Vagina (tissue), 2 donors: ENCODE data around the gene CLTRN. TPM values are rescaled to one million over a fixed set of nuclear protein-coding genes. Genes with fewer than 3 reads are reported as not detected.

Experiments used
- DNase-seq, 2 donors: peaks; one replicate each; pipeline ENCODE4 v3.0.0-alpha.2; 2017; ENCODE audit errors: extremely low spot score in 2 of 2
- H3K27ac ChIP-seq: fragments of 200-600 bp; sonication (generic); one replicate; pipeline ENCODE4 v1.5.1; 2019
- H3K27me3 ChIP-seq: fragments of 200-600 bp; sonication (generic); one replicate; pipeline ENCODE4 v1.5.1; 2019
- H3K36me3 ChIP-seq, 2 donors: fragments of 200-600 bp; sonication (generic); one replicate each; pipeline ENCODE4 v1.5.1; 2017 to 2019
- H3K4me1 ChIP-seq: fragments of 200-600 bp; sonication (generic); one replicate; pipeline ENCODE4 v1.5.1; 2019
- H3K4me3 ChIP-seq, 2 donors: fragments of 200-600 bp; sonication (generic); 1 replicate in 1 of 2; 2 replicates in 1 of 2; pipeline ENCODE4 v1.5.1; 2016 to 2019
- H3K9me3 ChIP-seq: fragments of 200-600 bp; sonication (generic); one replicate; pipeline ENCODE4 v1.5.1; 2019
- POLR2A ChIP-seq, 2 donors: fragments of 450-650 bp; IDR thresholded peaks; one replicate each; pipeline ENCODE4 v1.6.1; 2017; ENCODE audit warnings: antibody characterized with exemption in 2 of 2, mild to moderate bottlenecking in 2 of 2, moderate library complexity in 2 of 2
- POLR2AphosphoS5 ChIP-seq, 2 donors: sonication (generic); formaldehyde crosslinking; IDR thresholded peaks; one replicate each; pipeline ENCODE4 v1.9.0; 2017; ENCODE audit warnings: antibody characterized with exemption in 2 of 2, mild to moderate bottlenecking in 2 of 2, low read depth in 1 of 2; ENCODE audit not compliant: insufficient read depth in 1 of 2
- intact Hi-C: fragments of 100-400 bp; cut with DNase I; formaldehyde crosslinking; loops from one replicate; pipeline ENCODE4 v1.15.1; 2023
- total RNA-seq: library from RNA; depleted of rRNA; stranded (reverse); fragments of >200 nt; gene quantifications from one replicate; pipeline ENCODE4 v1.2.3, GENCODE V29; 2016
- TF ChIP-seq, protein P1 (sequence below), 3 experiments: fragments of 450-650 bp in 2 of 3; fragments of 200-600 bp in 1 of 3; sonication (generic) in 1 of 3; IDR thresholded peaks; one replicate each; pipeline ENCODE4 v1.5.1; 2017 to 2019; ENCODE audit warnings: antibody characterized with exemption in 3 of 3, mild to moderate bottlenecking in 2 of 3, moderate library complexity in 2 of 3

The CLTRN gene
- total RNA-seq, 1 donor from 2014 or later: not detected

DNA sequence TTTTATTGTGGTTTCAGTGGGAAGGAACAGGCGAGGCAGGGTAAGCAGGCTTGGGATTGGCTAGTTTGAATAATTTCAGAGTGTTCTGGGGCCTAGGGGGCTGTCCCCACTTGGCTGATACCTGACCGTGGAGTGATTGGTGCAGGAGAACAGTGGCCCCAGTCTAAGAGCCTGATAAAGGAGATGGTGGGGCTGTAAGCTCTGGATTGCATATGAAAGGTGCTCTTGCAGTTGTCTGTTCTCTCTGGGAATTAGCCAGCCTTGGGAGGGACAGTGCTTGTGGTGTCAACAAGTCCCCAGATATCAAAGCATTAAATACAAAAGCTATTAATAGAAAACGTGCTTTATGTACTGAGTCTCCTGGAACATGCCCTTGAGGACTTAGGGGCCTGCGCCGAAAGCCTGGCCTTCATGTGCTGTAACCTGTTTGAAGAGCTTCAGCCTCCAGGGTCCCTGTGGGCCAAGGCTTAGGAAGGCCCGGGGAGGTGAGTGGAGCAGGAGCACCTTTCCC lies 30.4 kb upstream of the CLTRN start:
- intact Hi-C loops: no loop called here
- H3K27me3 ChIP-seq: no peaks in the 10 kb centered on the region
- no peaks in the 10 kb centered on the region for H3K9me3 ChIP-seq
- peaks cover 0 to 34% of the 10 kb centered on the region in 2 donors for H3K36me3 ChIP-seq
- TF ChIP-seq, protein P1, sequence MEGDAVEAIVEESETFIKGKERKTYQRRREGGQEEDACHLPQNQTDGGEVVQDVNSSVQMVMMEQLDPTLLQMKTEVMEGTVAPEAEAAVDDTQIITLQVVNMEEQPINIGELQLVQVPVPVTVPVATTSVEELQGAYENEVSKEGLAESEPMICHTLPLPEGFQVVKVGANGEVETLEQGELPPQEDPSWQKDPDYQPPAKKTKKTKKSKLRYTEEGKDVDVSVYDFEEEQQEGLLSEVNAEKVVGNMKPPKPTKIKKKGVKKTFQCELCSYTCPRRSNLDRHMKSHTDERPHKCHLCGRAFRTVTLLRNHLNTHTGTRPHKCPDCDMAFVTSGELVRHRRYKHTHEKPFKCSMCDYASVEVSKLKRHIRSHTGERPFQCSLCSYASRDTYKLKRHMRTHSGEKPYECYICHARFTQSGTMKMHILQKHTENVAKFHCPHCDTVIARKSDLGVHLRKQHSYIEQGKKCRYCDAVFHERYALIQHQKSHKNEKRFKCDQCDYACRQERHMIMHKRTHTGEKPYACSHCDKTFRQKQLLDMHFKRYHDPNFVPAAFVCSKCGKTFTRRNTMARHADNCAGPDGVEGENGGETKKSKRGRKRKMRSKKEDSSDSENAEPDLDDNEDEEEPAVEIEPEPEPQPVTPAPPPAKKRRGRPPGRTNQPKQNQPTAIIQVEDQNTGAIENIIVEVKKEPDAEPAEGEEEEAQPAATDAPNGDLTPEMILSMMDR (IDR thresholded peaks at IDR 0.05): no peak
- TF ChIP-seq POLR2A (IDR thresholded peaks at IDR 0.05) (no peak), POLR2AphosphoS5 (IDR thresholded peaks at IDR 0.05; ENCODE audit: insufficient read depth in 1 of 2, low read depth in 1 of 2) (no peak)
- H3K4me3 ChIP-seq: no peak overlapping the region
- DNase-seq: no peak
- H3K27ac ChIP-seq: no peak overlapping the region
- H3K4me1 ChIP-seq: no peaks in the 10 kb centered on the region

DNA sequence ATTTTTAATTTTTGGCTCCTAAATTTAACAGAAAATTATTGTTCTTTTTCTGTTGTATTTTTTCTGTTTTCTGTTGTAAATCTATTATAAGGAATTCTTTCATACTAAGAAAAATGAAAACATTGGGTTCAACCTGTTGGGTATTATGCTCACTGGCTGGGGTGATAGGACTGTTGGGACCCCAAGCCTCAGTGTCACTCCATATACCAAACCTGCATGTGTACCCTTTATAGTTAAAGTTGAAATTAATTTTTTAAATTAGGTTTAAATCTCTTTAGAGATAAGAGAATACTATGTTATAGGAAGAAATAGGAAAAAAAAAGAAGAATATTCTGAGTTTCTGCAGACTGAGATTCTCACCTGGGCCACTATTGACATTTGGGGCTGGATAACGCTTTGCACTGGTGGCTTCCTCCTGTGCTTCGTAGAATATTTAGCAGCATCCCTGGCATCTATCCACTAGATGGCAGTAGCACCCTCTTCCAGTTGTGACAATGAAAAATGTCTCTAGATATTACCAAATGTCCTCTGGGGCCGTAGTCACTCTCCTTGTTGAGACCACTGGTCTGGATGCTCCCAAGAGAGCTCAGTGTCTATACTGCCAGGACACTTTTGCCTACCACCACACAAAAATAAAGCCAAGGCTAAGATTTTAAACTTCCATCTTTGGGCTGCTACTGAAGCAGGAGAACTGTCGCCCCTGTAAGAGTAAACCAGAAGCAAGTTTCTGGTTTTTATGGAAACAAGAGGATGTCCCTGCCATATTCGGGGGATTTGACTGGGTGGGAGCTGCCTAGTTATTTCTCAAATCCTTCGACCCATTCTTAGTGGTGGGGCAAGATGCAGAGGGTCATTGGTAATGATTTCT lies 22.4 kb upstream of the CLTRN start:
- peaks cover 0 to 15% of the 10 kb centered on the region in 2 donors for H3K36me3 ChIP-seq
- TF ChIP-seq, protein P1 (IDR thresholded peaks at IDR 0.05): peak in 2 of 3 experiments; percentile 58 to 66
- TF ChIP-seq POLR2AphosphoS5 (IDR thresholded peaks at IDR 0.05; ENCODE audit: insufficient read depth in 1 of 2, low read depth in 1 of 2): no peak
- DNase-seq: no peak
- H3K27ac ChIP-seq: no peak overlapping the region
- intact Hi-C loops: no loop called here
- H3K4me1 ChIP-seq: peaks cover 5% of the 10 kb centered on the region
- no peak overlapping the region for H3K4me3 ChIP-seq
- no peaks in the 10 kb centered on the region for H3K27me3 ChIP-seq
- no peaks in the 10 kb centered on the region for H3K9me3 ChIP-seq

DNA sequence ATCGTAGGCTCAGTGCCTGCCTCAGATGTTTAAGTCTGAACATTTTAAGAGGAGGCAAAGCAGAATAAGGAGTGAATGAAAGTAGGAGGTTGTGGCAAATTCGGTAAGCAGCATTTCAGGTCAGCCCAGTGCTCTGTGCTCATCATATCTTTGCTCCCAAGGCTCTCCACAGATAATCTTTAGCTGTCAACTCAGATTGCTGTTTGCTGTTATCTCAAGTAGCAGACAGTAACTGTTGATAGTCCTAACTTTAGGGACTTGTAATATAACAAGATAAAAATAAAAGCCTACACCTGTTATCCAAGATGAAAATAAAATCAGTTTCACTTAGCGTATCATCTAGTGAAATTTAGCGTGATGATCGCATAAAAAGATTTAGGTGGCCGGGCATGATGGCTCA lies 18.6 kb upstream of the CLTRN start:
- H3K4me1 ChIP-seq: peaks cover 5% of the 10 kb centered on the region
- no peak for DNase-seq
- no peaks in the 10 kb centered on the region for H3K27me3 ChIP-seq
- no peak for TF ChIP-seq POLR2A (IDR thresholded peaks at IDR 0.05)
- TF ChIP-seq, protein P1 (IDR thresholded peaks at IDR 0.05): no peak
- no peak for TF ChIP-seq POLR2AphosphoS5 (IDR thresholded peaks at IDR 0.05; ENCODE audit: insufficient read depth in 1 of 2, low read depth in 1 of 2)
- H3K27ac ChIP-seq: no peak overlapping the region
- H3K9me3 ChIP-seq: no peaks in the 10 kb centered on the region
- H3K36me3 ChIP-seq: peaks cover 0 to 17% of the 10 kb centered on the region in 2 donors
- no peak overlapping the region for H3K4me3 ChIP-seq
- intact Hi-C loops: no loop called here

DNA sequence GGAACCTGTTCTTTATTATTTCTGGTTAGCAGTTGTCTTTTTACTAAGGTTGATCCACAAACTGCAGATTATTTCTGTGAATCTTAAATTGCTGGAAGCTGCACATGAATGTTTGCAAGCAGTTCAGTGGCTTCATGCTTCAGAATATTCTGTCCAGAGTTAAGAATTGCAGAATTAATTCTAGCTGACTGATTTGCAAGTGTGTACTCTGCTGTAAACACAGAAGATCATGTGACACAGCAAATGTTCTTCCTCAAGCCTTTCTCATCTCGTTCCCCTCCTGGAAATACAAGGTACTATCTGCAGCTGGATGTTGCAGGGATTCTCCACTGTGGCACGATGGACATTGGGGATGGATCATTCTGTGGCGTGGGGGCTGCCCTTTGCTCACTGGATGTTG lies 16.8 kb upstream of the CLTRN start:
- peaks cover 0 to 17% of the 10 kb centered on the region in 2 donors for H3K36me3 ChIP-seq
- no peak overlapping the region for H3K4me3 ChIP-seq
- no peaks in the 10 kb centered on the region for H3K9me3 ChIP-seq
- H3K4me1 ChIP-seq: peaks cover 18% of the 10 kb centered on the region
- intact Hi-C loops: no loop called here
- DNase-seq: no peak
- no peak for TF ChIP-seq POLR2A (IDR thresholded peaks at IDR 0.05)
- no peak for TF ChIP-seq POLR2AphosphoS5 (IDR thresholded peaks at IDR 0.05; ENCODE audit: insufficient read depth in 1 of 2, low read depth in 1 of 2)
- TF ChIP-seq, protein P1 (IDR thresholded peaks at IDR 0.05): no peak
- no peaks in the 10 kb centered on the region for H3K27me3 ChIP-seq
- H3K27ac ChIP-seq: no peak overlapping the region

DNA sequence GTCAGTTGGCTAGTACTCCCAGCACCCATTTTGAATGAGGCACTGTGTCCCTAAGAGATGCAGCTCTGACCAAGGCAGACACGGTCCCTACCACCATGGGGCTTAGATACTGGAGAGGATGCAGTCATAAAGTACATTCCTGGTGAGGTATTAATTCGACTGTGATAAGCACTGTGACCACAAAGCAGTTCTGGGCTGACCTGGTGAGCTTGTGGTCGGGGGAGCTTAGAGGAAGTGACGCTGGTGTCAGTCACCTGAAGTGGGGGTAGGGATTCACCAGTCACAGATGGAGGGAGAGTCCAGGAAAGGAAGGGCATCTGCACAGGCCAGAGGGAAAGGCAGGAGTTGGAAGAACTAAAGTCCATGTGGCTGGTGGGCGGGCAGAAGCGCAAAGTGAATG lies 15.8 kb upstream of the CLTRN start:
- Histone ChIP-seq H3K4me3 (no peak overlapping the region), H3K9me3 (no peaks in the 10 kb centered on the region), H3K27ac (no peak overlapping the region), H3K36me3 (peaks cover 0 to 17% of the 10 kb centered on the region in 2 donors), H3K27me3 (no peaks in the 10 kb centered on the region), H3K4me1 (peaks cover 24% of the 10 kb centered on the region)
- DNase-seq: no peak
- no peak for TF ChIP-seq POLR2AphosphoS5 (IDR thresholded peaks at IDR 0.05; ENCODE audit: insufficient read depth in 1 of 2, low read depth in 1 of 2)
- TF ChIP-seq, protein P1 (IDR thresholded peaks at IDR 0.05): no peak
- no peak for TF ChIP-seq POLR2A (IDR thresholded peaks at IDR 0.05)
- intact Hi-C loops: no loop called here
